Measurements from ENCODE around the gene TSGA10IP.

Gene TSGA10IP

GRCh38 chr11:65968600-65969482 lies 23.6 kb downstream of the TSGA10IP start:
- DNase-seq (ENCODE audit: low read depth), result no peak

DNA sequence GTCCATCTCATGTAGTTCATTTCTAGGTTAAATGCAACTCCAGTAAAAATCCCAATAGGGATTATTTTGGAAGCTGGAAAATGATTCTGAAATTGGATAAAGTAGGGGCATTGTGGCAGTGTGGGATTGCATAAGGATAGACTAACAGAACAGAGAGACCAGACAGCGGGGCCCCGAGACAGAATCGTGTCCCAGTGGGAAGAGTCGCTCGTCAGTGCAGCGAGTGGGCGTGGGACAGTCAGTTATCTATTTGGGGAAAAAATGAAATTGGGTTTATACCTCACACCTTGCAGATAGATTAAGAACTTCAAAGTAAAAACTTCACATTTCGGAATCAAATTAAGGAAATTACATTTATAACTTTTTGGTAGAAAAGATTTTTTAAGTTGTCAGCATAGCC lies 26.8 kb downstream of the TSGA10IP start:
- no peak overlapping the region for H3K4me3 ChIP-seq (ENCODE audit: low read depth, low read length)
- DNase-seq (ENCODE audit: low read depth), result no peak

More at GRCh38 chr11:65968600-65969482, 23.6 kb downstream of the TSGA10IP start:
- H3K4me3 ChIP-seq (ENCODE audit: low read depth, low read length), result no peak overlapping the region

GRCh38 chr11:65973439-65974110 lies 28.3 kb downstream of the TSGA10IP start:
- DNase-seq (ENCODE audit: low read depth), result no peak
- H3K4me3 ChIP-seq (ENCODE audit: low read depth, low read length), result no peak overlapping the region

DNA sequence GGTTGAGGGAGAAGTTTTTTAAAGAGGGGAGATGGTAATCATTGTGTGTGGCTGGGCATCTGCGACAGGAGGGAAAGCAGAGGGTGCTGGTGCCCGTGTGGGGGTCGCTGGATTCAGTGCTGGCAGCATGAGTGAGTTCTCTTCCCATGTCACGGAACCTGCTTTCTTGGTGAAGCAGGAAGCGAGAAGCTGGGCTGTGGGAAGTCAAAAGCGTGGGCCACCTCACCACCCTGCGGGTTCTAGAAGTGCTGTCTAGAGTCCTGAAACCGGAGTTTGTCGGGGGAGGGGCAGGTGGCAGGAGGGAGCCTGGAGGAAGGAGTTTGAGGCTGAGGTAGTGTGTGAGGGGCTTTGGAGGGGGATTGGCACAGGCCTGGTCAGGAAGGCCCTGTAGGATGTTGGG lies 30.5 kb downstream of the TSGA10IP start:
- no peak overlapping the region for H3K4me3 ChIP-seq (ENCODE audit: low read depth, low read length)
- no peak for DNase-seq (ENCODE audit: low read depth)

DNA sequence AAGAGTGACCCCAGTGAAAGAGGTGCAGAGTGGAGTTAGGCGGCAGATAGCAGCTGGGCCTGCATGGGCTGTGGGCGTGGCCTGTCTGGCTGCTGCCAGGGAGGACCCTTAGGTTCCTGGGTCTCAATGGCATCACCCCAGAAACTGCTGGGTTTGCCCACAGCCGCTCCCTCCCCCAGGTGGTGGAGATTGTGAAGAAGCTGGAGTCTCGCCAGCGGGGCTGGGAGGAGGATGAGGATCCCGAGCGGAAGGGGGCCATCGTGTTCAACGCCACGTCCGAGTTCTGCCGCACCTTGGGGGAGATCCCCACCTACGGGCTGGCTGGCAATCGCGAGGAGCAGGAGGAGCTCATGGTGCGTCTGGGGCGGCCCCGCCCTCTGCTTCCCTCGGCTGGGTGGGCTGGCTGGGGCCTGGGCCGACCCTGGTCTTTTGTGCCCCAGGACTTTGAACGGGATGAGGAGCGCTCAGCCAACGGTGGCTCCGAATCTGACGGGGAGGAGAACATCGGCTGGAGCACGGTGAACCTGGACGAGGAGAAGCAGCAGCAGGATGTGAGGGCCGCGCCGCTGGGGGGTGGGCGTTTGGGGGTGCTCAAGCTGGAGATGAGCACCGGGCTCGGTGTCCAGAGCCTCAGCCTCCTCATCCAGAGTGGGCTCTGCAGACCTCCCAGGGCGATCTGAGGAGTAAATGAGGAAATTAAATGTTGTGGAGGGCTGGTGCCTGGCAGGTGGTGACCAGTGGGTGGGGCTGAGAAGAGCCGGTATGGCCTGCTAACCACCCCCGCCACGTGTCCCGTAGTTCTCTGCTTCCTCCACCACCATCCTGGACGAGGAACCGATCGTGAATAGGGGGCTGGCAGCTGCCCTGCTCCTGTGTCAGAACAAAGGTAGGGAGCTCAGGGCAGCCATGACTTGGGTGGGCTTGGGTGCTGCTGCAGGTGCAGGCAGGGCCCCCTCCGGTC lies 31.2 kb downstream of the TSGA10IP start:
- H3K4me3 ChIP-seq (ENCODE audit: low read depth, low read length), result no peak overlapping the region

GRCh38 chr11:65977621-65978390 lies 32.5 kb downstream of the TSGA10IP start:
- no peak overlapping the region for H3K4me3 ChIP-seq (ENCODE audit: low read depth, low read length)
- no peak for DNase-seq (ENCODE audit: low read depth)

More for the DNA sequence above, 31.2 kb downstream of the TSGA10IP start:
- DNase-seq (ENCODE audit: low read depth), result no peak

DNA sequence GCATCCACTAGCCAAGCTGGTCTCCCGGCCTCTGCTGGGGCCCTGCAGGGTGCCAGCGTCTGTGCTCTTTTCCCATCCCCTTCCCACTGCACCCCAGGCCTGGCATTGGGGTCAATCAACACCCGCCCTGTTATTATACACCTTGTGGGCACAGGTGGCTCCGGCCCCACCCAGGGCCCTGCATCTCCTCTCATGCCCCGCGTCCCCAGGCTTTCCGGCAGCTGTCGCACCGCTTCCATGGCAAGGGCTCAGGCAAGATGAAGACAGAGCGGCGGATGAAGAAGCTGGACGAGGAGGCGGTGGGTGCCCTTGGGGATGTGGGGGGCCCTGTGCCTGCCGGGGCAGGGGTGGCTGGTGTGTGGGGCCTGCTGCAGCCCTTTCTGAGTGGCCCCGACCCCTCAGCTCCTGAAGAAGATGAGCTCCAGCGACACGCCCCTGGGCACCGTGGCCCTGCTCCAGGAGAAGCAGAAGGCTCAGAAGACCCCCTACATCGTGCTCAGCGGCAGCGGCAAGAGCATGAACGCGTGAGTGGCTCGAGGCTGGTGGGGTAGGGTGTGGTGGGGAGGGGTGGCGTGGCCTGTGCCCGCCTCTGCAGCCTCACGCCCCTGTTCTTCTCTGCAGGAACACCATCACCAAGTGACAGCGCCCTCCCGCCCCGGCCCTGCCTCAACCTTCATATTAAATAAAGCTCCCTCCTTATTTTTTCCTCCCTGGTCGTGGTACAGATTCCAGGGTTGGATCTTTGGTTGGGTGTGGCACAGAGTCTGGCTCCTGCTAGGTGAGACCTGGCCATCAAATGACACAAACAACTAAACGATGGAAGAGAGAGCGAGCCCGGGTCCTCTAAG lies 33.3 kb downstream of the TSGA10IP start:
- H3K4me3 ChIP-seq (ENCODE audit: low read depth, low read length), result no peak overlapping the region

DNA sequence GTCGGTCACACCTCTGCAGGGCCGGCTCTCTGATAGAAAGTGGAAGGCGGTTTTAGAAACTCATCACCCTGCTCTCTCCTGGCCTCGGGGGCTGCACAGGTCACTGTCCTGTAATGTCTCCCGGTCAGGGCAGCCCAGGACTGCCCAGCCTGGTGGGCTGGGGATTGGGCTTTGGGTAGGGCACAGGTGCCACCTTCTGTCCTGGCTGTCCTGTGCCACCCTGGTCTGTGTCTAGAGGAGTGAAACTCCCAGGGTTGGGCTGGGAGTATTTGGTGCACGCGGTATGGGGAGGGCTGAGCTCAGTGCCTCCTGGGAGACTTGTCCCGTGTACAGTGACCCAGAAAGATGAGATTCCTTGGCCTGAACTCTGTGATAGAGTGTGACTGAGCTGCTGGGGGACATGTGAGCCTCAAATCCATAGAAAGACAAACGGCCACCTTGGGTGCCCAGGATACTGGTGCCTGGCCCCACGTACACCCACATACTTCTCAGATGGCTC lies 34.0 kb downstream of the TSGA10IP start:
- H3K4me3 ChIP-seq (ENCODE audit: low read depth, low read length), result no peak overlapping the region
- no peak for DNase-seq (ENCODE audit: low read depth)

More for the DNA sequence above, 33.3 kb downstream of the TSGA10IP start:
- DNase-seq (ENCODE audit: low read depth), result no peak

DNA sequence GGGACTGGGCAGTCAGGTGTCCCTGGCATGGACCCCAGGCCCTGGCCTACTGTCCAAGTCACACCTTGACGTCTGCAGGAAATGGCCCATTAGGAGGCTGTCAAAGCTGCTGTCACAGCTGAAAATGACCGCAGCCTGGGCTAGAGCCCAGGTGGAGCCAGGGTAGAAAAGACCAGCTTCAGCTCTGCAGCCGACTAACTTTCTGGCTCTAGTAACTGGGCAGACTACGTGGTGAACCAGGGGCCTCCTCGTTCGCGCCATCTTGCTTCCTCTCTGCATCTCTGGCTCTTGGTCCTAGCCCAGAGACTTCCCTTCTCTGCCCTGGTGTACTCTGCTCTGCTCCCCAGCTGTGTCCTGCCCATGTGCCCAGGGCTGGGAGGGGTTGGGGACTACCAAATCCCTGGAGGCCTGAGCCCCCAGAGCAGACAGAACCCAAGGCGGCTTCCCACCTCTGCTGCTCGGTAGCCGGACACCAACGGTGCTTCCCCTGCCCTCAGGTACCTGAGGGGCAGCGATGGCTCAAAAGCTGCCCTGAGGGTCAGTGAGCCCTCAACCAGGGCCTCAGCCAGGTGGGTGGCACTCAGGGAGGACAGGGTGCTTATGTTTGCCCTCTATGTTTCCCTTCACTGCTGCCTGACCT lies 35.9 kb downstream of the TSGA10IP start:
- H3K4me3 ChIP-seq (ENCODE audit: low read depth, low read length), result no peak overlapping the region
- DNase-seq (ENCODE audit: low read depth), result no peak

DNA sequence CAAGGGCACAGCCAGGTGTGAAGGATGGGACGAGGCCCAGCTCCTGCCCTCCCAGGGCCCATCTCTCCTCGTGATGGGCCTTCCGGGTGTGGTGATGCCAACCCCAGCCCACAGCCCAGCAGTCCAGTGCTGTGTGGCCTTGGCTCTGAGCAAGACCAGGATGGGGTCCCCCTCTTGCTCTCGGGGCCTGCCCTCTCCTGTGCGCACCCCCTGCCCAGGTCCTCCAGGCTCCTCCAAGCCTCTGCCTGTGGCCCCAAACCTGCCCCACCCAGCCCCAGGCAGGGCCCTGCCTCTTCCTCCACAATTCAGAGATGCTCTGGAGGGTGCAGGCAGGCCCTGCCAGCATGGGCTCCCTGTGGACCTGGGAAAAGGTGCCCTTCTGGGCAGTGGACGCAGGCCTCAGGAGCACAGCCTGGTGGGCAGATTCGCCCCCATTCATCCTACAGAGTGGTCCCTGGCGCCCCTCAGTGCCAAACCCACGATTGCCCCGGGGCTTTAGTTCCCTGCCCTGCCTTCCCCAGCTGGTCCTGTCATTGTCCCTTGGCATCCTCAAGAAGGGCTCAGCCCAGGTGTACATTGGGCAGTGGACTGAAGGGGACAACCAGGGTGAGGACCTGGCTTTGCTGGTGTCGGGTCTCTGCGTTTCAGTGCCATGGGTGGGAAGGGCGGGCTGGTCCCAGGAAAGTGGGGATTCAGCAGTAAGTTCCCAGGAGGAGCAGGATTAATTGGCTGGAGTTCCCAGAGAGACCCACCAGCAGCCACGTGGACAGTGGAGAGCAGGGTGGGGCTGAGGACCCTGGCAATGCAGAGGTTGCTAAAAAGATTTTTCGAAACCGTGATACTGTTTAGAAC lies 36.9 kb downstream of the TSGA10IP start:
- H3K4me3 ChIP-seq (ENCODE audit: low read depth, low read length), result no peak overlapping the region
- no peak for DNase-seq (ENCODE audit: low read depth)

DNA sequence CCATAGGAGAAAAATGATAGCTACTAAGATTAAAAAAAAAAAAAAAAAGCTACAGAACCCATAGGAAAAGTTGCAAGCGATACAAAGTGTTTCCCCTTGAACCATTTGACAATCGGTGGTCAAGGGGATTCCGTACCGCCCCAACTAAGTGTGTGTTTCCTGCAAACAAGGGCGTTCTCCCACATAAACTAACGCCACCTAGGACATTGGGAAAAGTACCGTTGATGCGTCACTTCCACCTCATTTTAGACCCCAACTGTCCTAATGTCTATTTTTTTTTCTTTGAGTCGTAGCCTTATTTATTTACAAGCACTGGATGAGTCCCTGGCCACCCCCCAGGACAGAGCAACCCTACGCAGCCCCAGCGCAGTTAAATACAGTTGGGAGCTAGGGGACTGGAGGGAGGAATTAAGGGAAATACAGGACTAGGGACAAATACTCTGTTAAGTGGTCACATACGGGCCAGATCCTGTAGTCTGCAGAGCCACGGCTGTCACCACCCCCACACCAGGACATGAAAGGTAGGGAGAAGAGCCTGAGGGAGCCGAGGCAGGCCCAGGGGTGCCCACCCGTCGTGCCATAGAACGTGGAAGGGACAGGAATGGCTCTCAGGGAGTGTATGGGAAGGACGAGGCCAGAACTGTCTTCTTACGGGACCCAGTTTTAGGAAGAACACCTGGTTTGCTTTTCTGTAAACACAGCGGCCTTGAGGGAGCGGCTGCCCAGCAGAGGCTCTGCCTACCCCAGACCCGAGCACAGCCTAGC lies 37.7 kb downstream of the TSGA10IP start:
- DNase-seq (ENCODE audit: low read depth), result no peak
- H3K4me3 ChIP-seq (ENCODE audit: low read depth, low read length), result no peak overlapping the region

- no peak overlapping the region for H3K4me3 ChIP-seq (ENCODE audit: low read depth, low read length)
- DNase-seq (ENCODE audit: low read depth), result no peak
Measured at GRCh38 chr11:65983589-65983987, 38.3 kb downstream of the TSGA10IP start.

DNA sequence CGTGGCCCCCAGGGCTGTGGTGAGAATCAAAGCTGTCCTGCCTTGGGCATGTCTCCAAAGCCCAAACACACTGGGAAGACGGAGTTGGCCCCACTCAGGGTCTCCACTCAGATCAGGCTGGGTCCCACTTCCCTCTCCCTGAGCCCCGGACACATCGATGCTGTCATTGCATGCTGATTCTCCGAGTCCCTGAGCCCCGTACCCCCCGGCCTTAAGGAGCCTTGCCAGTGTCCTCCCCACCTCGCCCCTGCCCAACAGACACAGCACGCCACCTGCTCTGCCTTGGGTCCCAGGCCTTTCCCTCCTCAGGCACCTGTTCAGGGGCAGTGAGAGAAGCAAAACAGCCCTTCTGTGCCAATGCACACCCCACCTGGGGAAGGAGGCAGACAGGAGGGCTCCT lies 42.1 kb downstream of the TSGA10IP start:
- no peak for DNase-seq (ENCODE audit: low read depth)
- no peak overlapping the region for H3K4me3 ChIP-seq (ENCODE audit: low read depth, low read length)

DNA sequence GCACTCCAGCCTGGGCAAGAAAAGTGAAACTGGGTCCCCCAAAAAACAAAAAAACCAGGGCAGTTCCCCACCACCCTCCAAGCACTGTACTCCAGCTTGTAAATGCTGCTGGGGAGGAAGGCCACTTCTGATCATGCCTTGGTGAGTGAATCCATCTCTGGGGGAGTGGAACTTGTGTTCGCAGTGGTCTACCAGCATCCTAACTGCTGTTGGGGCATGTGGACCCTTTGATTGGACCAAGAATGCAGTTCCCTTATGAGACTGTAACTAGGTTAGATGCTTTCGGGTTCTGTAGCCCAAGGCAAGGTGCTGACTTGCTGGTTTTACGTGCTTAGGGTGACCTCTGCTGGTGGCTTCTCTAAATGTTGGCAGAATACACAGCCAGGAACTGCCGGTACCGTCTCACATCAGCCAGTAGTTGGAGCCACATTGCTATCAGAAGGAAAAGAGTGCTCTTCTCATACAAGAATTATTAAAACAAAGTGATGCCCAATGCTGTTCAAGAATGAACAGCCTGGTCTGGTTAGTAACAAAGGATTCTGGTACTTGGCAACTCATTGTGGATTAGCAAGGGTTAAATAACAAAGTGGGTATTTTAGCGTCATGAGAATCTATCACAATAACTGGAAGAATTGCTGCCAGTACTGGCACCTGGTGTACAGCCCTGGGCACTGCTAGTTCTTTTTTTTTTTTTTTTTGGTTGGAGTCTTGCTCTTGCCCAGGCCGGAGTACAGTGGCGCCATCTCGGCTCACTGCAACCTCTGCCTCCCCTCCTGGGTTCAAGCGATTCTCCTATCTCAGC lies 43.7 kb downstream of the TSGA10IP start:
- peak; percentile 72 for DNase-seq (ENCODE audit: low read depth)
- H3K4me3 ChIP-seq (ENCODE audit: low read depth, low read length), result no peak overlapping the region

DNA sequence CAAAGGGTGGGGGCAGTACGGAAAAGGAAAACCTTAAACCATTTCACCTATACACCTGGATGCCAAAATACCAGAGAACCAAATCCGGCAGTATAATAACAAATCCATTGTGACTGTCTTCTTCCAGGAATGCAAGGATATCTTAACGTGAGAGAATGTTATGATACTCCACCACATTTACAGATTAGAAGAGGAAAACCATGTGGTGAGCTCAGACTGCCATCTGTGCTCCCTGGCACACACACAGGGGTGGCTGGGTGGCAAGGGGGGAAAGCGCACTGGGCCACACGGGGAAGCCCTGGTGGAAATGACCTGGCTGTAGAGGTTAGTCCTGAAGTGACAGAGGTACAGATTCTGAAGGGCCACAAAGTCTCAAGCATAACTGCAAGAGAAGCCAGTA lies 46.8 kb downstream of the TSGA10IP start:
- no peak for DNase-seq (ENCODE audit: low read depth)

More for the DNA sequence above, 46.8 kb downstream of the TSGA10IP start:
- H3K4me3 ChIP-seq (ENCODE audit: low read depth, low read length), result no peak overlapping the region
